Measurements from ENCODE around the gene PNMA8B. TPM values are rescaled to one million over a fixed set of nuclear protein-coding genes. Genes with fewer than 3 reads are reported as not detected.

Gene PNMA8B
- total RNA-seq, 1 experiment from 2014 or later, result 0.10 TPM

DNA sequence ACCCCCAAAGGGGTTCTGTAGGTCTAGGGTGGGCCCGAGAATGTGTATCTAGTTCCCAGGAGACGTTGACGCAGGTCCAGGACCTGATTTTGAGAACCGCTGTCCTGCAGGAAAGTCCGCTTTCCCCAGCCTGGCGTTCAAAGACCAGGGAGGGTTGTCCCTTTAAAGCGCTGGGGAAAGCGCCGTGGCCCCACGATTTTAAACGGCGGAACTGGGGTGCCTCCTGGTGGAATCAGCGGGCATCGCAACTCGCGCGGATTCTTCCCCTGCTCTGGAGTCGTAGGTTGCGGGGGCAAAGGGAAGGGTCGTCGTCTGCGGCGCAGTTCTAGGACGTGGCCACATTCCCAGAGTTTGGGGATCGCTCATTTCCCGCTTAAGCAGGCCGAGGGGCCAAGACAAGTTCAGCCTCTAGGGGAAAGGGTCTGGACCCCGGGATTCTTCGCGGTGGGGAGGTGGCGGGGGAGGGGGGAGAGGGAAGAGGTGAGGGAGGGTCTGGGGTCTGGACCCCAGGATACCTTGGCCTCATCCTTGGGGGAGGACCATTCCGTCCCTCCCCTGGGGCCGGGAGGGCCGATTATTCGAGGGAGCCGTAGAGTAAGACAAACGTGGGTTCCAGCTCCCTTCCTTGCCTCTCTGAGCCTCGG lies 7.7 kb downstream of the PNMA8B start:
- ATAC-seq, result peak; percentile 92
- no peaks in the 10 kb centered on the region for H3K79me2 ChIP-seq (ENCODE audit: insufficient read depth, low read length)
- peak overlapping the region; percentile 55 for H3K4me2 ChIP-seq (ENCODE audit: low read length)
- POLR2A ChIA-PET, result no interaction called here
- no peak overlapping the region; a peak in 1 of 4 replicates for H3K4me3 ChIP-seq (replicated peaks in 1 of 2; ENCODE audit: low read depth in 1 of 2, low read length in 2 of 2)
- no peaks in the 10 kb centered on the region for H3K9me2 ChIP-seq (ENCODE audit: insufficient read depth)
- no peaks in the 10 kb centered on the region for H3K9me3 ChIP-seq (ENCODE audit: control insufficient read depth in 1 of 2, insufficient read depth in 1 of 2, low read depth in 1 of 2, low read length in 2 of 2)
- intact Hi-C loops (cut with micrococcal nuclease), result loop anchor here (1.0 to 10.0 kb wide), 4 partner anchors 86 to 403 kb away; no protein-coding TSS in a partner anchor
- BruUV-seq (replicated peaks), result no TSS peak
- DNase-seq (ENCODE audit: low read depth, low spot score), result peak; percentile 29
- no peaks in the 10 kb centered on the region for H3K36me3 ChIP-seq (ENCODE audit: control insufficient read depth in 1 of 2, insufficient read depth in 2 of 2, low read length in 2 of 2)
- no peak for TF ChIP-seq CBX3 (IDR thresholded peaks at IDR 0.05; ENCODE audit: low read depth)
- TF ChIP-seq, protein P1, sequence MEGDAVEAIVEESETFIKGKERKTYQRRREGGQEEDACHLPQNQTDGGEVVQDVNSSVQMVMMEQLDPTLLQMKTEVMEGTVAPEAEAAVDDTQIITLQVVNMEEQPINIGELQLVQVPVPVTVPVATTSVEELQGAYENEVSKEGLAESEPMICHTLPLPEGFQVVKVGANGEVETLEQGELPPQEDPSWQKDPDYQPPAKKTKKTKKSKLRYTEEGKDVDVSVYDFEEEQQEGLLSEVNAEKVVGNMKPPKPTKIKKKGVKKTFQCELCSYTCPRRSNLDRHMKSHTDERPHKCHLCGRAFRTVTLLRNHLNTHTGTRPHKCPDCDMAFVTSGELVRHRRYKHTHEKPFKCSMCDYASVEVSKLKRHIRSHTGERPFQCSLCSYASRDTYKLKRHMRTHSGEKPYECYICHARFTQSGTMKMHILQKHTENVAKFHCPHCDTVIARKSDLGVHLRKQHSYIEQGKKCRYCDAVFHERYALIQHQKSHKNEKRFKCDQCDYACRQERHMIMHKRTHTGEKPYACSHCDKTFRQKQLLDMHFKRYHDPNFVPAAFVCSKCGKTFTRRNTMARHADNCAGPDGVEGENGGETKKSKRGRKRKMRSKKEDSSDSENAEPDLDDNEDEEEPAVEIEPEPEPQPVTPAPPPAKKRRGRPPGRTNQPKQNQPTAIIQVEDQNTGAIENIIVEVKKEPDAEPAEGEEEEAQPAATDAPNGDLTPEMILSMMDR (IDR thresholded peaks at IDR 0.05 in 2 of 3, conservative IDR thresholded peaks at IDR 0.05 in 1 of 3; ENCODE audit: borderline replicate concordance in 1 of 3, insufficient read depth in 1 of 3, low read depth in 2 of 3, low read length in 2 of 3), result peak; percentile 92 to 98 (median 95)
- peak; percentile 98 for TF ChIP-seq RAD21 (IDR thresholded peaks at IDR 0.05; ENCODE audit: low read depth)
- no peak for TF ChIP-seq JUND (IDR thresholded peaks at IDR 0.05)
- no peak for TF ChIP-seq EGR1 (IDR thresholded peaks at IDR 0.05; ENCODE audit: low read depth)
- no peak for TF ChIP-seq TCF7L2 (IDR thresholded peaks at IDR 0.05; ENCODE audit: borderline replicate concordance, extremely low read depth, insufficient read depth, insufficient read length)
- no peak for TF ChIP-seq ZNF274 (IDR thresholded peaks at IDR 0.05; ENCODE audit: low read depth, low read length)
- TF ChIP-seq SP1 (IDR thresholded peaks at IDR 0.05; ENCODE audit: low read depth), result no peak
- CTCF ChIA-PET, result interaction anchor here (0.7 to 1.7 kb wide), 3 partner anchors 90 to 207 kb away, joined by 3 to 16 read pairs (median 3); no protein-coding TSS in a partner anchor
- no peaks in the 10 kb centered on the region for H3K27me3 ChIP-seq (ENCODE audit: insufficient read depth, low read length)
- H3K9ac ChIP-seq (ENCODE audit: low read length), result no peak overlapping the region
- RAD21 ChIA-PET (ENCODE audit: low non-redundant PET in 1 of 2, low total read pairs in 2 of 2, uncharacterized antibody in 2 of 2, unreplicated experiment in 2 of 2), result no interaction called here
- H2AFZ ChIP-seq (ENCODE audit: low read depth, low read length, poor library complexity, severe bottlenecking), result peak overlapping the region; percentile 41
- H3K27ac ChIP-seq (ENCODE audit: low read depth, low read length), result no peak overlapping the region
- no peaks in the 10 kb centered on the region for H4K20me1 ChIP-seq (ENCODE audit: insufficient read depth)
- no peaks in the 10 kb centered on the region for H3K4me1 ChIP-seq (ENCODE audit: control insufficient read depth in 1 of 2, insufficient read depth in 2 of 2, low read length in 2 of 2)
